ACC112 (cell line): ENCODE measurements around the gene C1QTNF1.

ENCODE experiments used
- H2AFZ ChIP-seq: fragments of 200-600 bp; sonication (generic); one replicate; pipeline ENCODE4 v1.6.0; 2017; ENCODE audit warnings: antibody characterized with exemption, low read length; ENCODE audit not compliant: unreplicated experiment
- H3K27ac ChIP-seq: fragments of 200-600 bp; sonication (generic); 2 replicates; pipeline ENCODE4 v1.5.1; 2014; ENCODE audit warnings: low read depth, mild to moderate bottlenecking, antibody characterized with exemption, low read length, moderate library complexity
- H3K27me3 ChIP-seq: fragments of 200-600 bp; sonication (generic); 2 replicates; pipeline ENCODE4 v1.6.1; 2014; ENCODE audit warnings: mild to moderate bottlenecking, antibody characterized with exemption, low read length, moderate library complexity, mixed read lengths; ENCODE audit not compliant: insufficient read depth
- H3K36me3 ChIP-seq: fragments of 200-600 bp; sonication (generic); 2 replicates; pipeline ENCODE4 v1.6.1; 2016; ENCODE audit warnings: mild to moderate bottlenecking, antibody characterized with exemption, low read length, moderate library complexity, mixed read lengths; ENCODE audit not compliant: insufficient read depth
- H3K4me1 ChIP-seq: fragments of 200-600 bp; sonication (generic); one replicate; pipeline ENCODE4 v1.6.1; 2016; ENCODE audit warnings: low read length, mixed read lengths; ENCODE audit not compliant: insufficient read depth, unreplicated experiment, control insufficient read depth
- H3K4me3 ChIP-seq: fragments of 200-600 bp; sonication (generic); 2 replicates; pipeline ENCODE4 v1.5.1; 2014; ENCODE audit warnings: mild to moderate bottlenecking, low read depth, low read length
- H3K79me2 ChIP-seq: fragments of 200-600 bp; sonication (generic); one replicate; pipeline ENCODE4 v1.6.0; 2016; ENCODE audit warnings: low read length; ENCODE audit not compliant: control insufficient read depth, unreplicated experiment, insufficient read depth

C1QTNF1 gene

DNA sequence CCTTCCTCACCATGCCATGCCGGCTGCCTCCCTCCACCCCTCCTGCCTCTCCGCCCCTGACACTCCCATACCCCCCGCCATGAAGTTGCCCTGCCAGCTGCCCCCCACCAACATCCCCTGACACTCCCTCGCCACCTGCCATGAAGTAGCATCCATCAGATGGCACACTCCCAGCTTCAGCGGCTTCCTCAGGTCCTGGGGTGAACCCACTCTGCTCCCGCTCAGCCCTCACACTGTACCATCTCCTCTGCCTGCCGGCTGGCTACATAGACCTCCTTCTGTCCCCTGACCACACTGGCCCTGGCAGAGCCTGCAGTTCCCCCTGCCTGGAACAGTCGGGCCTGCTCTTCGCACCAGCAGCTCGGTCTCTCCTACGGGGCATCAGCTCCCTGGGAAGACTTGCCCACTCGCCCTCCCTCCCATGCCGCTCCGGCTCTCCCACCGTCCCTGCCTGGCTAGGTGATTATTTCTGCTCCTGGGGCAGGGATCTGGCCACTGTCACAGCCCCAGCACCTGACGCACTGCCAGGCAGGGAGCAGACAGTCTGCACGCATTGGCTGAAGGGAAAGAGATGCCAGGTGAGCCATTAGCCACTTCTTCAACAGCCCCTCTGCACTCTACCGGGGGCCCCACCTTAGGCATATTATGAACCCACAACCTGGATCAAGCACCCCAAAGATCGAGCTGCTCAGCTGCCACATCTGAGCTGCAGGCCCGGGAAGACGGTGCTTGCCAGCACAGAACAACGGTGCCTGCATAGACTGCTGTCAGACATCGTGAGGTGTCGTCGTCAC lies 23.4 kb upstream of the C1QTNF1 start:
- H3K4me1 ChIP-seq = no peaks in the 10 kb centered on the region
- H3K79me2 ChIP-seq = peaks cover 50% of the 10 kb centered on the region
- no peak overlapping the region for H2AFZ ChIP-seq
- no peak overlapping the region for H3K27ac ChIP-seq
- no peaks in the 10 kb centered on the region for H3K27me3 ChIP-seq
- H3K36me3 ChIP-seq = no peaks in the 10 kb centered on the region
- no peak overlapping the region for H3K4me3 ChIP-seq

DNA sequence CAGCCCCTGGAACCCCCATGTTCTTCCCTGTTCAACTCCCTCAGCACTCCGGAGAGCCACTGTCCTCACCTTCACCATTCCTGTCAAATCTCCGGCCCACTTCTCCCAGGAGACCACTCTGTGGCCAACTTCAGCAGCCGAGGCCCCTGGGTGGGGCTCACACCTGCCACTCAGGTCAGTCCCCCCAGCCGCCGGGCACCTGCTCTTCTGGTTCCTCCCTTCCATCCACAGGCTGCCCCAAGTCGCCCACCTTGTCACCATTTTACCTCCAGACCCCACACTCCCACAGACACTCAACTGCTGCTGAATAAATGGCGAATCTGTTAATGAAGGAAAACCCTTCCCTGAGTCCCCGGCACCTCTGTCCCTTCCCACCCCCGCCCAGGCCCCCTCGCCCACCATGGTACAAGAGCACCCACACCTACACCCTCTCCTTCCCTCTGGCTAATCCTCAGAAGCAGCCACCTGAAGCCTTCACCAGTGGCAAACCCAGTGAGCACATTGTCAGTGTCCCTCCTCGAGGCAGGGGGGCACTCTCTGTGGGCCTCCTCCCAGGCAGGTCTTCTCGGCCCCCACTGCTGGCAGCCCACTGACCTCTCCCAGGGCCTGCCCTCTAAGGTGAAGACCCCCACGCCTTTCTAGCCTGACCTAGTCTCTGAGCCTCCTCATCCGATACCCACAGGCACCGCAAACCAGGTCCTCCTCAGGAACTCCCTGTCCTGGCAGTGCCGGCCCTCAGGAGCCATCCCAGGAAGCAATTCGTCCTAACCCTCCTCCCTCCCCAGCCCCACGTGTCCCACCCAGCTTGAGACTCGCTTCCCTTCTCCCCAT lies 22.6 kb upstream of the C1QTNF1 start:
- Histone ChIP-seq H3K79me2 (peaks cover 58% of the 10 kb centered on the region), H3K36me3 (no peaks in the 10 kb centered on the region), H3K27ac (no peak overlapping the region), H2AFZ (no peak overlapping the region), H3K4me3 (no peak overlapping the region), H3K4me1 (no peaks in the 10 kb centered on the region), H3K27me3 (no peaks in the 10 kb centered on the region)

DNA sequence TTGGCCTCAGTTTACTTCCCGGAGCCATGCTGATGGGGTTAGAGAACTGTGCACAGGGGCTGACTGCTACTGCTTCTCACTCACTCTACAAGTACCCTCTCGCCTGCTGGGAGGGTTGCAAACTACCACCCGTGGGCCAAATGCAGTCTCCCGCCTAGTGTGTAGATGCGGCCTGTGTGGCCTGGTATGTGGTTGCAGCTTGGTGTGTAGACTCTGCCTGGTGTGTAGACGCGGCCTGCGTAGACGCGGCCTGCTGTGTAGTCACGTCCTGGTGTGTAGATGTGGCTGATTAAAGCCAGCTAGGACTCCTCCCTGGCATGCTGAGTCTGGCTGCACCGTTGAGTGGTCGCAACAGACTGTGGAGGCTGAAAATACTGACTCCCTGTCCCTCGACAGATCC lies 21.7 kb upstream of the C1QTNF1 start:
- Histone ChIP-seq H3K79me2 (peaks cover 66% of the 10 kb centered on the region), H3K36me3 (no peaks in the 10 kb centered on the region), H3K4me3 (no peak overlapping the region), H3K4me1 (no peaks in the 10 kb centered on the region), H2AFZ (no peak overlapping the region), H3K27me3 (no peaks in the 10 kb centered on the region), H3K27ac (no peak overlapping the region)

DNA sequence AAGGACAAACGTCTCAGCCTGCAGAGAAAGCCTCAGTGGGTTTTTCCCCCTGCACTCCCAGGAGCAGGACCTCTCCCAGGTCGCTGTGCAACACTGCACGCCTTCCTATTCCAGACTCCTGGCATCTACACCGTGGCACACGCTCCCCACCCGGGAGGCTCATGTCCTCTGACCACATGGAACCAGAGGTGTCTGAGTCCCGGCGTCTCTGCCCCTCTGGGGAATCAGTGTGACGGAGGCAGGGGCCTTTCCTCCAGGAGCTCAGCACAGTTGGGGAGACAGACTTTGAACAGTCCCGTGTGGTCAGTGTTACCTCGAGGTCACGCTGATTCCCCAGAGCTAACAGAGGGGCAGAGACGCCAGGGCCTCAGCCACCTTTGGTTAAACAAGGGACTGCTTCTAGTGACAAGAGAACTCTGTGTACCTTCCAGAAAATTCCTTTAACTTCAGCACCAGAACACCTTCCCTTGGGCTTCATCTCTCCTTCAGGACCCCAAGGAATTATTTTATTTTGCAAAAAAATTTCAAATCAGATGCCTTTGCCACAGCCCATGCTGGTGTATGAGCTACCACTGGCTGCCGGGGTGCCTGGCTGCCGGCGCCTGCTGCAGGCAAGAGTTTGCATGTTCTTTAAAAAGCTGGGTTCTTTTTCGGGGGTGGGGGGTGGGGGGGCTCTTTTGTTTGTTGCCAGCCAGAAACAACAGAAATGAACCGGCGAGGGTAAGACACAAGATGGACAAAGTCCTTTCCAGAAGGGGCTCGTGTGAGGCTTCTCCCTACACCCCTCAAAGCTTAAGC lies 21.0 kb upstream of the C1QTNF1 start:
- H3K36me3 ChIP-seq = no peaks in the 10 kb centered on the region
- no peak overlapping the region for H3K4me3 ChIP-seq
- H2AFZ ChIP-seq = no peak overlapping the region
- H3K4me1 ChIP-seq = peaks cover 2% of the 10 kb centered on the region
- peaks cover 73% of the 10 kb centered on the region for H3K79me2 ChIP-seq
- H3K27me3 ChIP-seq = no peaks in the 10 kb centered on the region
- H3K27ac ChIP-seq = no peak overlapping the region

DNA sequence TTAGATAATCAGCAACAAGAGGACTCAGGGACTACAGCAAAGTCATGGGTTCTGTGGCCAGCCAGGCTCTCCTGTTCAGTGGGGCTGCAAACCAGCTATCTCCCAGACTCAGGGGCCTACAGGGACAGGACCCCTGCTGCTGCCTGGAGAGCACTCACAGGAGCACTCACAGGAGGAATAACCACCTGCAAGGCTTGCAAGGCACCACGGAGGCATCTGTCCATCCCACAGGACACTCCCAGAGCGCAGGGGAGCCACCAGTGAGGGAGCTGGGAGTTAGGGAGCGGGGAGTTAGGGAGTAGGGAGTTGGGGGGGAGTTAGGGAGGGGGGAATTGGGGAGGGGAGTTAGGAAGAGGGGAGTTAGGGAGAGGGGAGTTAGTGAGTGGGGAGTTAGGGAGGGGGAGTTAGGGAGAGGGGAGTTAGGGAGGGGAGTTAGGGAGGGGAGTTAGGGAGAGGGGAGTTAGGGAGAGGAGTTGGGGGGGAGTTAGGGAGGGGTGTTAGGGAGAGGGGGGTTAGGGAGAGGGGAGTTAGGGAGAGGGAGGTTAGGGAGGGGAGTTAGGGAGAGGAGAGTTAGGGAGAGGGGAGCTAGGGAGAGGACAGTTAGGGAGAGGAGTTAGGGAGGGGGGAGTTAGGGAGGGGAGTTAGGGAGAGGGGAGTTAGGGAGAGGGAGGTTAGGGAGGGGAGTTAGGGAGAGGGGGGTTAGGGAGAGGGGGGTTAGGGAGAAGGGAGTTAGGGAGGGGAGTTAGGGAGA lies 20.1 kb upstream of the C1QTNF1 start:
- peaks cover 9% of the 10 kb centered on the region for H3K4me1 ChIP-seq
- H3K79me2 ChIP-seq = peaks cover 79% of the 10 kb centered on the region
- no peak overlapping the region for H2AFZ ChIP-seq
- no peaks in the 10 kb centered on the region for H3K27me3 ChIP-seq
- no peaks in the 10 kb centered on the region for H3K36me3 ChIP-seq
- no peak overlapping the region for H3K4me3 ChIP-seq
- H3K27ac ChIP-seq = no peak overlapping the region

DNA sequence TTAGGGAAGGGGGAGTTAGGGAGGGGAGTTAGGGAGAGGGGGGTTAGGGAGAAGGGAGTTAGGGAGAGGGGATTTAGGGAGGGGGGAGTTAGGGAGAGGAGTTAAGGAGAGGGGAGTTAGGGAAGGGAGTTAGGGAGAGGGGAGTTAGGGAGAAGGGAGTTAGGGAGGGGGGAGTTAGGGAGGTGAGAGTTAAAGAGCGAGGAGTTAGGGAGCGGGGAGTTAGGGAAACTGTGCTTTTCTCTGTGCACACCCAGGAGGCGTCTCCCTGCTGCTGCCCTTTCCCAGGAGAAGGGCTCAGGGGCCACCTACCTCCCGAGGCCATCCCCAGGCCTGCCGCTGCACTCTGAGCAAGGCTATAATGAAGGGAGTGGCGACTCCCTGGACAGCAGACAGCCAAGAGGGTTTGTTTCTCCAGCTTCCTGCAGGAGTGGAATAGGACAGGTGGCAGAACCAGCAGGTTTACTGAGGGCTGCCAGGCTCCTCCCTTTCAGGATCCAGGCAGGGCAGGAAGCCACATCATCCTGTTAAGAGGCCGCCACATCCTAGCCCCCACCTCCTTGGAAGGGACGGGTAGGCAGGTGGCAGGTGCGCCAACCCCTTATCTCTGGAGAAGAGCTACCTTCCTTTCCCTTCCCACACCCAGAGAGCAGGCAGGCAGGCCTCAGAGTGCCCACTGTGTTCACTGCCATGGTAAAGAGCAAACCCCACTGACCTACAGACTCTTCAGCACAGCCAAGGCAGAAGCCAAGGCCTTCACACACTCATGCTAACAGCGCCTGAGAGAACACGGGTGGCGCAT lies 18.7 kb upstream of the C1QTNF1 start:
- no peak overlapping the region for H3K27ac ChIP-seq
- peaks cover 77% of the 10 kb centered on the region for H3K79me2 ChIP-seq
- H3K36me3 ChIP-seq = no peaks in the 10 kb centered on the region
- H2AFZ ChIP-seq = no peak overlapping the region
- no peak overlapping the region for H3K4me3 ChIP-seq
- H3K4me1 ChIP-seq = peaks cover 13% of the 10 kb centered on the region
- no peaks in the 10 kb centered on the region for H3K27me3 ChIP-seq

DNA sequence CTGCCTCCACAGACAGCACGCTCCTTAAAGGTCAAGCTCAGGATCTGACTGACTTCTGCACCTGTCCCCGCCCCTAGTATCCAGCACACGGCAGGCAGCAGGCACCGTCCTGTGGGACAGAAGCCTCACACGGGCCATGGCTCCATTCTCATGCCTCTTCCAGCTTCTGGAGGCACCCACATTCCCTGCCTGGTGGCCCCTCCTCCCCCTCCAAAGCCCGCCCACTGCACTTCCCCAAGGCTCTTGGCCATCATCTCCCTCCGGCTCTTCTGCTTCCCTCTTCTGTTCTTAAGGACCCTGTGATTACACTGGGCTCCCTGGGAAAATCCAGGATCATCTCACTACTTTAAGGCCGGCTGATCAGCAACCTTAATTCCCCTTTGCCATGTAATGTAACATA lies 17.9 kb upstream of the C1QTNF1 start:
- Histone ChIP-seq H2AFZ (no peak overlapping the region), H3K4me3 (no peak overlapping the region), H3K79me2 (peaks cover 70% of the 10 kb centered on the region), H3K4me1 (peaks cover 16% of the 10 kb centered on the region), H3K27ac (no peak overlapping the region), H3K36me3 (no peaks in the 10 kb centered on the region), H3K27me3 (no peaks in the 10 kb centered on the region)

DNA sequence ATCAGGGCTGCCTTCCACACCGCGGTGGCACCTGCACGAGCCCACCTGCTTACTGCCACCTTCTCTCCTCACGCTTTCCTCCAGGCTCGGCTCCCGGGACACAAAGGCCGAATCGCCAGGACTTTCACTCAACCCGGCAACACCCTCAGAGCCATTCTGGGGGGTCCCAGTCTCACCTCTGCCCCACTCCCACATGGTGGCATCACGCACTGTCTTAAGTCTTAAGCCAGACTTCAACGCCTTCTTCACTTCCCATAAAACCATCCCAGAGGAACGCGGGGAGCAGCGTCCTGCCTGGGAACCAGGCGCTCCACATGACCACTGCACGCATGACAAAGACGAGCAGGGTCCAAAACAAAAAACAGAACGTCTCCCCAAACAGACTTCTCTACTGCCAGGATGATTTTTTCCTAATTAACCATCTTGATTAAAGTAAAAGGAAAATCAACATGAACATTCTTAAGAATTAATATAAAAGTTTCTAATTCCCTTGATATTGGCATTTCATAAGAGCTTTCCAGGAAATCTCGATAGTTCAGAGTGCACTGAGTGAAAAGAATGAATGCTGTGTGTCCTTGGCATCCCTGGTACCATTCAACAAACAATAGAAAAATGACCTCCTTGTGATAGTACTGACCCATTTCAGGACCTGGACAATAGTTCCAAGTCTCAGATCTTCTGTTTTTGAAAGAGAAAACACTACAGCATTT lies 17.0 kb upstream of the C1QTNF1 start:
- Histone ChIP-seq H3K27me3 (no peaks in the 10 kb centered on the region), H3K4me1 (peaks cover 25% of the 10 kb centered on the region), H3K36me3 (no peaks in the 10 kb centered on the region), H3K4me3 (no peak overlapping the region), H3K79me2 (peaks cover 63% of the 10 kb centered on the region), H3K27ac (no peak overlapping the region), H2AFZ (no peak overlapping the region)
